Naive thymus-derived CD4-positive, alpha-beta T cell (primary cell): ENCODE data around the gene EIF6. TPM values are rescaled to one million over a fixed set of nuclear protein-coding genes. Genes with fewer than 3 reads are reported as not detected.

Experiments
- ATAC-seq: fragments of 150-1000 bp; cut with Tn5 transposase; 2 replicates; pipeline ENCODE4 v1.10.0; 2021; ENCODE audit warnings: mild to moderate bottlenecking, moderate library complexity
- CTCF ChIA-PET: fragments of 350-600 bp; sonication (Branson Sonifier 250); formaldehyde crosslinking; loops from one replicate; lab custom pipeline; 2021; ENCODE audit warnings: antibody characterized with exemption; lab: Charles Lee
- POLR2A ChIA-PET: fragments of 350-600 bp; sonication (Branson Sonifier 250); formaldehyde crosslinking; loops from one replicate; lab custom pipeline; 2021; ENCODE audit warnings: antibody characterized with exemption, inconsistent platforms; lab: Charles Lee
- DNase-seq, 9 donors: peaks; one replicate each; pipeline versions ENCODE4 v3.0.0 to v3.0.0-alpha.2; 2020 to 2022; ENCODE audit warnings: mixed read lengths in 1 of 9
- H3K27ac ChIP-seq: one replicate; pipeline ENCODE4 v1.7.0; 2013; ENCODE audit warnings: mild to moderate bottlenecking, low read depth, low read length, moderate library complexity
- H3K27me3 ChIP-seq, 2 donors: one replicate each; pipeline ENCODE4 v1.7.0; 2013; ENCODE audit warnings: low read length in 2 of 2, mild to moderate bottlenecking in 2 of 2, moderate library complexity in 2 of 2; ENCODE audit not compliant: control insufficient read depth in 2 of 2, insufficient read depth in 2 of 2
- H3K36me3 ChIP-seq, 3 experiments: 1 replicate in 2 of 3; 2 replicates in 1 of 3; pipeline ENCODE4 v1.7.0; 2013; ENCODE audit warnings: low read length in 3 of 3, mild to moderate bottlenecking in 3 of 3, moderate library complexity in 1 of 3; ENCODE audit not compliant: insufficient read depth in 3 of 3, control insufficient read depth in 2 of 3
- H3K4me1 ChIP-seq, 2 donors: one replicate each; pipeline ENCODE4 v1.7.0; 2013; ENCODE audit warnings: low read length in 2 of 2, mild to moderate bottlenecking in 2 of 2, moderate library complexity in 1 of 2; ENCODE audit not compliant: control insufficient read depth in 2 of 2, insufficient read depth in 2 of 2
- H3K4me3 ChIP-seq: 2 replicates; pipeline ENCODE4 v1.7.0; 2013; ENCODE audit warnings: mild to moderate bottlenecking, low read length
- H3K9me3 ChIP-seq, 3 experiments: 1 replicate in 2 of 3; 2 replicates in 1 of 3; pipeline ENCODE4 v1.7.0; 2013; ENCODE audit warnings: low read length in 3 of 3; ENCODE audit not compliant: control insufficient read depth in 2 of 3
- H3K27ac Mint-ChIP-seq, 9 donors: one replicate each; pipeline ENCODE4 v1.8.0; 2020 to 2022; ENCODE audit warnings: mixed read lengths in 9 of 9, mild to moderate bottlenecking in 8 of 9, moderate library complexity in 5 of 9, inconsistent platforms in 2 of 9
- H3K27me3 Mint-ChIP-seq, 5 donors: one replicate each; pipeline ENCODE4 v1.8.0; 2021 to 2022; ENCODE audit warnings: mixed read lengths in 5 of 5, mild to moderate bottlenecking in 1 of 5
- H3K36me3 Mint-ChIP-seq, 5 donors: one replicate each; pipeline ENCODE4 v1.8.0; 2020 to 2022; ENCODE audit warnings: mixed read lengths in 5 of 5, mild to moderate bottlenecking in 3 of 5, inconsistent platforms in 1 of 5
- H3K4me1 Mint-ChIP-seq, 7 donors: one replicate each; pipeline ENCODE4 v1.8.0; 2020 to 2022; ENCODE audit warnings: mixed read lengths in 7 of 7, mild to moderate bottlenecking in 3 of 7, inconsistent platforms in 1 of 7
- H3K4me3 Mint-ChIP-seq, 10 donors: one replicate each; pipeline ENCODE4 v1.8.0; 2020 to 2022; ENCODE audit warnings: mild to moderate bottlenecking in 10 of 10, mixed read lengths in 10 of 10, moderate library complexity in 6 of 10, inconsistent platforms in 2 of 10
- H3K9me3 Mint-ChIP-seq, 11 donors: one replicate each; pipeline ENCODE4 v1.8.0; 2020 to 2022; ENCODE audit warnings: mixed read lengths in 11 of 11, mild to moderate bottlenecking in 4 of 11, inconsistent platforms in 1 of 11, moderate library complexity in 1 of 11
- intact Hi-C, 2 donors: fragments of 100-400 bp; cut with micrococcal nuclease; formaldehyde crosslinking; loops; one replicate each; pipeline ENCODE4 v1.15.1; 2023
- polyA plus RNA-seq, 2 donors: library from polyadenylated mRNA; unstranded; fragments of 300-500 nt; fragmentation: Illumina TruSeq; gene quantifications; one replicate each; pipeline ENCODE4 v1.2.3, GENCODE V29; 2021
- total RNA-seq, 6 experiments: library from RNA in 5 of 6; stranded (reverse) in 5 of 6; gene quantifications; 1 replicate in 5 of 6; 2 replicates in 1 of 6; pipeline ENCODE4 v1.2.3 and lab custom pipeline; 2021 to 2026

EIF6 gene
- total RNA-seq (100 to 1,000 TPM in 1 of 5 experiments, 10 to 100 TPM in 4; 35.4 to 117 (median 39.9) TPM), polyA plus RNA-seq (100 to 1,000 TPM; 141 to 150 TPM), total RNA-seq (lab: John Stamatoyannopoulos, UW) (9.7 reads per million, percentile 35 among the genes with 10 or more reads in this experiment)

DNA sequence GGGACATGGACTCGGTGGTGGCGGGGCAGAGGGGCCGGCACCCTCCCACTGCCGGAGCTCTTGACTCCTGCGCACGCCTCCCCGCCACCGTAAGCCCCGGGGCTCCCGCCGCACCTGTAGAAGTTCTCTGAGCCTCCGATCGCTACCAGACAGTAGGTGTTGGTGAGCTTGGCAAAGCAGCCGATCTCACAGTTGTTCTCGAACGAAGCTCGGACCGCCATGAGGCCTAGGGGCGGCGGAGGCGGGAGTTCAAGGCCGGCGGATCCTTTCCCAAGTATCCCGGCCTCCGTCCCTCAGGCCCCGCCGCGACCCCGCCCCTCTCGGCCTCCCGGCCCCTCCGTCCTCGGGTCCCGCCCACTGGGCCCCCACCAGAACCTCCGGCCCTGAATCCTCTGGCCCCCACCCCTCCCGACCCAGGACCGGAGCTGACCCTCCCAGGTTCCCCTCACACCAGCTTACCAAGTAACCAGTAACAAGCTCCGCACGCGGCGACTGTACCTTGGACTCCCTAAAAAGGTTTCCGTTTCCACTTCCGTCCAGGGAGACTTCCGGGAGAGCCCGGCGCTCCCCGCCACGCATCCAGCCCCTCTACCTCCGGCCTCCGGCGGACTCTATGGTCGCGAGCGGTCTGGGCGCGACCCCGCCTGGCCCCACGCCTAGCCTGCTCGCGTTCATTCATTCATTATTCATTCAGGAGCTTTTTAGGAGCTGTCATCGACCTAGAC, at the start of gene EIF6:
Gene EIF6 (minus strand): TSS at position 506 of the 725 bp plus-strand sequence. CDS start 285 bp downstream, at position 221.
- POLR2A ChIA-PET, result interaction anchor here (0.8 to 1.4 kb wide), 6 partner anchors 9 to 921 kb away, joined by 3 to 6 read pairs (median 3); partner anchors contain the start of genes ITCH and SCAND1
- Histone ChIP-seq H3K4me3 (peak within 1 kb of the TSS; percentile 56), H3K9me3 (no peaks in the 10 kb centered on the region), H3K4me1 (peaks cover 7 to 8% of the 10 kb centered on the region in 2 donors), H3K36me3 (peaks cover 0 to 13% (median 0%) of the 10 kb centered on the region in 3 experiments), H3K27me3 (no peaks in the 10 kb centered on the region), H3K27ac (peak within 1 kb of the TSS; percentile 89)
- ATAC-seq, result peak; percentile 80
- CTCF ChIA-PET, result interaction anchor here (1.1 kb wide), 1 partner anchor 19 kb away, joined by 5 read pairs; no protein-coding TSS in a partner anchor
- Mint-ChIP-seq H3K27ac (peak within 1 kb of the TSS; percentile 79 to 94 (median 87)), H3K9me3 (no peaks in the 10 kb centered on the region), H3K36me3 (peaks cover 4 to 14% (median 10%) of the 10 kb centered on the region in 5 donors), H3K27me3 (no peaks in the 10 kb centered on the region), H3K4me1 (peaks cover 18 to 43% (median 30%) of the 10 kb centered on the region in 7 donors), H3K4me3 (peak within 1 kb of the TSS; percentile 71 to 96 (median 91))
- peak; percentile 23 to 78 (median 53) for DNase-seq
- intact Hi-C loops, result loop anchor here (2.0 to 5.0 kb wide), 5 partner anchors 20 to 783 kb away; partner anchors contain the start of genes SCAND1 (in 1 of the 2) and TRPC4AP (in 1 of the 2)

DNA sequence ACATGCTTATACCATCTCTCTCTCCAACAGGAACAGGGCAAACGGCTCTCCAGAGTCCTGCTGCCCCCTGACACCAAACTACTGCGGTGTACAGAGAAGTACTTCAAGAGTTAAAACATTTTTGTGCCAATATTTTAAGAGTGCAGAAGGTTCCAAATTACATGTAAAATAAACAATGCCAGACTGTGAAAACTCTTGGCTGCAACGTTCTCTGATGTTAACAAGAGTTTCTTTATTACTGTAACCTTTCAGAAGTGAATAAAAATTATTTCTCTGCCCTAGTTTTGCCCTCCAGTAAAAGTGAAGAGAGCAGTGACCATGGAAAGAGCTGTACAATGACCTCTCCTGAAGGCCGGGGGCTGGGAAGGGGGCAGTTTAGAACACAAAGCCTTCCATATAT, 49.0 kb upstream of the EIF6 start:
- POLR2A ChIA-PET, result no interaction called here
- no peak overlapping the region for H3K27ac Mint-ChIP-seq
- H3K27me3 ChIP-seq, result no peaks in the 10 kb centered on the region

DNA sequence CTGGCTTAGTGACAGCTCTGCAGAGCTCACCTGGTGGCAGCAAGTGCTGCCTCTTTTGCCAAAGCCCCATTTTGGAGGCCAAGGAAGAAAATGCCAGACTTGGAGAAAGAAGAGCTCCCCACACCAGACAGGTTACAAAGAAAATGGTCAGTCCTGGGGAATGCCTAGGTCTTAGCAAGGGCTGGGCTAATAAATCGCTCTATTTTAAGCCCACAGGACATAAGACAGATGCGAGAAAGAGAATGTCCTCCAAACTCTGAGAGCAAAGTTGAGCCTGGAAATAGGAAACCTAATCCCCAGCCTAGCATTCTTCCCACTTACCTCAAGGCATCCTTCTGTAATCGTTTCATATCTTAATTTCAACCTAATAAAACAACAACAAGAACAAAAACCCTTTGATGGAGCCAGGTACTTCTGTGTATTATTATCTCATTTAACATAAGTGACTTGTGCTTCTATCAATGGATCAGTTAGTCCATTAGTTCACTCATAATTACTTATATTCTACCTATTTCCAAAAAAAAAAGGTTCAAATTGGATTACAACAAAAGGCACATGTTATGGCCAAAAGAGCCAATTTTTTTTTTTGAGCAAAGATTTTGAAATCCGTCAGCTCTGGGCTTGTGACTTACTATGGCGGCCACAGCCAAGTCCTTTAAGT, 48.1 kb upstream of the EIF6 start:
- Mint-ChIP-seq H3K27ac (no peak overlapping the region), H3K4me3 (no peak overlapping the region), H3K4me1 (peaks cover 0 to 7% (median 0%) of the 10 kb centered on the region in 7 donors), H3K27me3 (no peaks in the 10 kb centered on the region), H3K9me3 (no peaks in the 10 kb centered on the region), H3K36me3 (peaks cover 0 to 2% (median 0%) of the 10 kb centered on the region in 5 donors)
- DNase-seq, result no peak
- CTCF ChIA-PET, result interaction anchor here (0.5 kb wide), 1 partner anchor 660 kb away, joined by 3 read pairs; no protein-coding TSS in a partner anchor
- no peak overlapping the region for H3K4me3 ChIP-seq
- H3K4me1 ChIP-seq, result no peaks in the 10 kb centered on the region
- no peaks in the 10 kb centered on the region for H3K9me3 ChIP-seq
- H3K27me3 ChIP-seq, result no peaks in the 10 kb centered on the region
- POLR2A ChIA-PET, result no interaction called here
- intact Hi-C loops, result no loop called here
- no peak overlapping the region for H3K27ac ChIP-seq
- ATAC-seq, result no peak
- no peaks in the 10 kb centered on the region for H3K36me3 ChIP-seq

More for the DNA sequence above, 49.0 kb upstream of the EIF6 start:
- H3K4me3 ChIP-seq, result no peak overlapping the region
- H3K27ac ChIP-seq, result no peak overlapping the region
- DNase-seq, result no peak
- intact Hi-C loops, result no loop called here
- no peaks in the 10 kb centered on the region for H3K36me3 ChIP-seq
- CTCF ChIA-PET, result no interaction called here
- Mint-ChIP-seq H3K36me3 (peaks cover 0 to 2% (median 0%) of the 10 kb centered on the region in 5 donors), H3K4me3 (no peak overlapping the region), H3K27me3 (no peaks in the 10 kb centered on the region), H3K4me1 (peaks cover 0 to 7% (median 0%) of the 10 kb centered on the region in 7 donors), H3K9me3 (no peaks in the 10 kb centered on the region)
- no peaks in the 10 kb centered on the region for H3K4me1 ChIP-seq
- no peak for ATAC-seq
- H3K9me3 ChIP-seq, result no peaks in the 10 kb centered on the region

DNA sequence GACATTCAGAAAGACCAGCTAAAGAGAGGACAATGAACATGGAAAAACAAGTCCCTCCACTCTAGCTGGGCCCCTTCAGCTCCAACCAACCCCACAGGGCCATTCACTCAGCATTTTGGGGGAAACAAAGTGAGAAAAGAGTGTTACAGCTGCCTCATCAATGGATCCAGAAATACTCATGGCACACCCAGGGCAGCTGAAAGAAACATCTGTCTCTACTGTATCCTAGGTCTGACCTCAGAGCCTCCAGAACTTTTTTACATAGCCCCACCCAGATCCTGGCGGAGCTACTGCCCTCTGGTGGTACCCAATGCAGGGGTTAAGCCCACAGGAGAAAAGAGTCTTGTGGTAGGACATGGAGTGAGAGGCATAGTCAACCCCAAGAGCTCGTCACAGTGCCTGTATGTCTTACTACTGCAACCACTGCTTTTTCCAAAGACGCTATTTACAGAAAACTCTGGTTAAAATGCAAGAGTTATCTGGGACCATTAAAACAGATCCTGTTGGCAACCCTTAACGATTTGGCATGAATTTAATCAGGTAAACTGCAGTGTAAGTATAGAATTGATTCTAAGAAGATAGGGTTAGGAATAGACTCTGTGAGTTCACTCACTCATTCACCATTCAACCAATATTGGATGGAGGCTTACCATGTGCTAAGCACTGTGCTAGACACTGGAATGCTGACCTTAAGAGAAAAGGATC, 45.0 kb upstream of the EIF6 start:
- Histone ChIP-seq H3K4me3 (no peak overlapping the region), H3K27me3 (no peaks in the 10 kb centered on the region), H3K36me3 (no peaks in the 10 kb centered on the region), H3K4me1 (no peaks in the 10 kb centered on the region), H3K27ac (no peak overlapping the region), H3K9me3 (no peaks in the 10 kb centered on the region)
- Mint-ChIP-seq H3K4me3 (no peak overlapping the region), H3K4me1 (peaks cover 0 to 12% (median 0%) of the 10 kb centered on the region in 7 donors), H3K27me3 (no peaks in the 10 kb centered on the region), H3K27ac (no peak overlapping the region), H3K36me3 (peaks cover 3 to 16% (median 10%) of the 10 kb centered on the region in 5 donors), H3K9me3 (no peaks in the 10 kb centered on the region)
- CTCF ChIA-PET, result interaction anchor here (0.7 to 1.2 kb wide), 2 partner anchors 9 to 495 kb away, joined by 3 read pairs; no protein-coding TSS in a partner anchor
- peak; percentile 62 for ATAC-seq
- intact Hi-C loops, result loop anchor here in 1 of 2 donors (1.0 kb wide), 1 partner anchor 26 kb away; no protein-coding TSS in a partner anchor
- DNase-seq, result peak in 4 of 9 donors; percentile 12 to 51 (median 16)
- POLR2A ChIA-PET, result no interaction called here

DNA sequence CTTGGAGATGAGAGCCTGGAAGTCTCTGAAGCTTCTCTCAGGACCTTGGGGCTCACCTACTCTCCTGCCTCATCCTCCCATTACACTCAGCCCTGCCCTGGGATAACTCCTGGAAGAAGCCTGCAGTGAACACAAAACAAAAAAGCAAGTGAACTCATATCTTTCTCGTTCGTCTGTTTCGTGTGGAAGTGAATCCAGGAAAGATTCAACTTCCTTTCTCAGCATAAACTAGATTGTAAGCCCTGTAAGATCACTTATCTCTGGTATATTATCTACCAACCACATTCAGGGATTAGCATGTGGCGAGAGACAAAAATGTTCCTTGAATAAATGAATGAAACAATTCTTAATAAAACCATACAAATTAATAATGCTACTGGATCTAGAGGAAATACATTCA, 44.1 kb upstream of the EIF6 start:
- Mint-ChIP-seq H3K27ac (no peak overlapping the region), H3K4me3 (no peak overlapping the region), H3K27me3 (no peaks in the 10 kb centered on the region), H3K9me3 (no peaks in the 10 kb centered on the region), H3K4me1 (peaks cover 0 to 12% (median 0%) of the 10 kb centered on the region in 7 donors), H3K36me3 (peaks cover 3 to 16% (median 10%) of the 10 kb centered on the region in 5 donors)
- Histone ChIP-seq H3K27ac (no peak overlapping the region), H3K9me3 (no peaks in the 10 kb centered on the region), H3K36me3 (no peaks in the 10 kb centered on the region), H3K4me1 (no peaks in the 10 kb centered on the region), H3K4me3 (no peak overlapping the region), H3K27me3 (no peaks in the 10 kb centered on the region)
- intact Hi-C loops, result loop anchor here in 1 of 2 donors (1.0 kb wide), 1 partner anchor 25 kb away; no protein-coding TSS in a partner anchor
- ChIA-PET CTCF (no interaction called here), POLR2A (no interaction called here)
- no peak for ATAC-seq
- DNase-seq, result no peak

DNA sequence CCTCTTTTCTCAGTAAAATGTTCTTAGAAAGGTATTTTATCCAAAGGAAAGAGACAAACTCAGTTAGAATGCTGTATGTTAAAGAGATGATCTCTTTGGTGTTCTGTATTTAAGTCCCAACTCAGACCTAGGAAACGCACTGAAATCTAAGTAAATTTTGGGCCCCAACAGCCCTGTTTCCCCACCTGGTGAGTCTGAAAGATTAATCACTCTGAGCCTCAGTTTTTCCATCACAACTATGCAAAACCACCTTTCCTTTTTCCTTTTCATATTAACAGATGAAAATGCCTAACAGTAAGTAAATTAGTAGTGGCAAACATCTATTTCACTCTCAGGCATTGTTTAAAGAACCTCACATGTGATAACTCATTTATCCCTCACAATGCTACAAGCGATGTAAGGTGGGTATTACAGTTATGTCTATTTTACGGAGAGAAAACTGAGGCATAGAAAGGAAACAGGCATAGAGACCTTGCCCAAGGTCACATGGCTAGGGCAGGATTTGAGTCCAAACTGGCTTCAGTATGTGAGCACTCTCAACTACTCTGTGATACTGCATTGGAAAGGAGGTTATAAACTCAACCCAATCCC, 43.6 kb upstream of the EIF6 start:
- H3K27me3 ChIP-seq, result no peaks in the 10 kb centered on the region
- Mint-ChIP-seq H3K9me3 (no peaks in the 10 kb centered on the region), H3K27ac (no peak overlapping the region), H3K4me1 (peaks cover 0 to 12% (median 0%) of the 10 kb centered on the region in 7 donors), H3K36me3 (peaks cover 3 to 16% (median 10%) of the 10 kb centered on the region in 5 donors), H3K27me3 (no peaks in the 10 kb centered on the region), H3K4me3 (no peak overlapping the region)
- ChIA-PET POLR2A (no interaction called here), CTCF (no interaction called here)
- no peaks in the 10 kb centered on the region for H3K4me1 ChIP-seq
- no peak for DNase-seq
- no peak for ATAC-seq
- H3K27ac ChIP-seq, result no peak overlapping the region
- no peak overlapping the region for H3K4me3 ChIP-seq
- no peaks in the 10 kb centered on the region for H3K36me3 ChIP-seq
- H3K9me3 ChIP-seq, result no peaks in the 10 kb centered on the region
- intact Hi-C loops, result no loop called here
